HEK293 (cell line): ENCODE results near the gene ADCK2.

ENCODE experiments used
- BCL11B ChIP-seq: fragments of 450-650 bp; formaldehyde crosslinking; IDR thresholded peaks from 2 replicates; pipeline ENCODE4 v1.5.1; 2016; ENCODE audit warnings: low read depth, missing biosample characterization, missing genetic modification characterization
- ELK4 ChIP-seq: IDR thresholded peaks from 2 replicates; pipeline ENCODE4 v1.6.1; 2011; ENCODE audit warnings: mild to moderate bottlenecking, low read depth, low read length, borderline replicate concordance
- KLF16 ChIP-seq: fragments of 450-650 bp; formaldehyde crosslinking; IDR thresholded peaks from 2 replicates; pipeline ENCODE4 v1.5.1; 2017; ENCODE audit warnings: missing biosample characterization, missing genetic modification characterization
- YY1 ChIP-seq: fragments of 450-650 bp; formaldehyde crosslinking; IDR thresholded peaks from 2 replicates; pipeline ENCODE4 v1.5.1; 2018; ENCODE audit warnings: missing biosample characterization, missing genetic modification characterization
- ZNF114 ChIP-seq: fragments of 450-650 bp; formaldehyde crosslinking; IDR thresholded peaks from 2 replicates; pipeline ENCODE4 v1.5.0; 2017; ENCODE audit warnings: missing biosample characterization, missing genetic modification characterization
- ZNF266 ChIP-seq: fragments of 450-650 bp; formaldehyde crosslinking; IDR thresholded peaks from 2 replicates; pipeline ENCODE4 v1.5.1; 2016; ENCODE audit warnings: missing biosample characterization, missing genetic modification characterization, low read depth
- ZNF311 ChIP-seq: fragments of 450-650 bp; formaldehyde crosslinking; IDR thresholded peaks from 2 replicates; pipeline ENCODE4 v1.5.1; 2017; ENCODE audit warnings: missing biosample characterization, missing genetic modification characterization, borderline replicate concordance
- ZNF354C ChIP-seq: fragments of 450-650 bp; formaldehyde crosslinking; IDR thresholded peaks from 2 replicates; pipeline ENCODE4 v1.5.1; 2016; ENCODE audit warnings: missing biosample characterization, missing genetic modification characterization, low read depth, borderline replicate concordance
- ZNF366 ChIP-seq: fragments of 450-650 bp; formaldehyde crosslinking; conservative IDR thresholded peaks from 2 replicates; pipeline ENCODE4 v1.5.1; 2016; ENCODE audit warnings: missing biosample characterization, missing genetic modification characterization
- ZNF560 ChIP-seq: fragments of 450-650 bp; formaldehyde crosslinking; IDR thresholded peaks from 2 replicates; pipeline ENCODE4 v1.5.1; 2017; ENCODE audit warnings: missing biosample characterization, missing genetic modification characterization, borderline replicate concordance
- ZNF76 ChIP-seq: fragments of 450-650 bp; formaldehyde crosslinking; IDR thresholded peaks from 2 replicates; pipeline ENCODE4; 2016; ENCODE audit warnings: low read depth, missing biosample characterization, missing genetic modification characterization, borderline replicate concordance
- ZNF843 ChIP-seq: fragments of 450-650 bp; formaldehyde crosslinking; IDR thresholded peaks from 2 replicates; pipeline ENCODE4 v1.5.1; 2016; ENCODE audit warnings: missing biosample characterization, missing genetic modification characterization
- TF ChIP-seq, protein P1 (sequence below): fragments of 450-650 bp; formaldehyde crosslinking; IDR thresholded peaks from 2 replicates; pipeline ENCODE4 v1.5.1; 2016; ENCODE audit warnings: missing biosample characterization, missing genetic modification characterization
- TF ChIP-seq, protein P2 (sequence below): fragments of 450-650 bp; formaldehyde crosslinking; IDR thresholded peaks from 2 replicates; pipeline ENCODE4 v1.5.1; 2016; ENCODE audit warnings: missing biosample characterization, missing genetic modification characterization

DNA sequence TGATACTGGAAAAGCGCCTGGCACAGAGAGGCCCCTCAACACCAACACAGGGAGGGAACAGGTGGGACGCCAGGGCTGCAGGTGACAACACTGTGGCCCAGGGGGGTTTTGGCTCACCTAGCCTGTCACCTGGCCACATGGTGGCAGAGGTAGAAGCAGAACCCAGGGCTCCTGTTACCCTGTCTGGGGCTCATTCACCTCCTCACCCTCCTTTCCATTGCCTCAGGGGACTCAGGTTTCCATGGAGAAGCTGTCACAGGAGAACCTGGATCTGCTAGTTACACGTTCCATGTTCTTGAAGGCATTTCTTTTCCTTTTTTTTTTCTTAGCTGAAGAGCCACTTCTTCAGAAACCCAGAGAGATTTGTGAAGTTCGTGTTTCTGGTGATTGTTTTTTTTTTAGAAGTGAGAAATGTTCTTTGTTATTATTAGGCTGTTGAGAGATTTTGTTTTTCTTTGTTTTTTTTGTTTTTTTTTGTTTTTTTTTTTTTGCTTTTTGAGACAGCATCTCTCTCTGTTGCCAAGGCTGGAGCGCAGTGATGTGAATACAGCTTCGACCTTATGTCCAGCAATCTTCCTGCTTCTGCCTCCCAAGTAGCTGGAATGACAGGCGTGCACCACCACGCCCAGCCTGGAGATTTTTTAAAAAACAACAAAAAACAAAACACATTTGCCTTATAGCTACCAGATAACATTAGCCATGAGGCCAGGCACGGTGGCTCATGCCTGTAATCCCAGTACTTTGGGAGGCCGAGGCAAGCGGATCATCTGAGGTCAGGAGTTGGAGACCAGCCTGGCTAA is 48.2 kb upstream of the ADCK2 start:
- TF ChIP-seq KLF16 (tag by site-specific recombination) (no peak), YY1 (tag by site-specific recombination) (no peak), ZNF266 (tag by site-specific recombination) (no peak), ZNF366 (tag by site-specific recombination) (no peak), ZNF311 (tag by site-specific recombination) (no peak), ZNF76 (tag by site-specific recombination) (no peak), ZNF114 (tag by site-specific recombination) (no peak), ZNF843 (tag by site-specific recombination) (no peak), BCL11B (tag by site-specific recombination) (no peak), ZNF560 (tag by site-specific recombination) (no peak), ZNF354C (tag by site-specific recombination) (no peak), ELK4 (no peak)
- TF ChIP-seq, protein P1, sequence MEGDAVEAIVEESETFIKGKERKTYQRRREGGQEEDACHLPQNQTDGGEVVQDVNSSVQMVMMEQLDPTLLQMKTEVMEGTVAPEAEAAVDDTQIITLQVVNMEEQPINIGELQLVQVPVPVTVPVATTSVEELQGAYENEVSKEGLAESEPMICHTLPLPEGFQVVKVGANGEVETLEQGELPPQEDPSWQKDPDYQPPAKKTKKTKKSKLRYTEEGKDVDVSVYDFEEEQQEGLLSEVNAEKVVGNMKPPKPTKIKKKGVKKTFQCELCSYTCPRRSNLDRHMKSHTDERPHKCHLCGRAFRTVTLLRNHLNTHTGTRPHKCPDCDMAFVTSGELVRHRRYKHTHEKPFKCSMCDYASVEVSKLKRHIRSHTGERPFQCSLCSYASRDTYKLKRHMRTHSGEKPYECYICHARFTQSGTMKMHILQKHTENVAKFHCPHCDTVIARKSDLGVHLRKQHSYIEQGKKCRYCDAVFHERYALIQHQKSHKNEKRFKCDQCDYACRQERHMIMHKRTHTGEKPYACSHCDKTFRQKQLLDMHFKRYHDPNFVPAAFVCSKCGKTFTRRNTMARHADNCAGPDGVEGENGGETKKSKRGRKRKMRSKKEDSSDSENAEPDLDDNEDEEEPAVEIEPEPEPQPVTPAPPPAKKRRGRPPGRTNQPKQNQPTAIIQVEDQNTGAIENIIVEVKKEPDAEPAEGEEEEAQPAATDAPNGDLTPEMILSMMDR, result no peak
- TF ChIP-seq, protein P2, sequence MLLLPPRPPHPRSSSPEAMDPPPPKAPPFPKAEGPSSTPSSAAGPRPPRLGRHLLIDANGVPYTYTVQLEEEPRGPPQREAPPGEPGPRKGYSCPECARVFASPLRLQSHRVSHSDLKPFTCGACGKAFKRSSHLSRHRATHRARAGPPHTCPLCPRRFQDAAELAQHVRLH (tag by site-specific recombination), result no peak
